ENCODE results near the gene RAPGEF1.

- TF ChIP-seq EZH2 (IDR thresholded peaks at IDR 0.05; ENCODE audit: insufficient read depth, poor library complexity, severe bottlenecking) (no peak), EZH2phosphoT487 (IDR thresholded peaks at IDR 0.05; ENCODE audit: insufficient read depth, low read depth) (no peak)
Measured at GRCh38 chr9:131589993-131590392, 149.9 kb downstream of the RAPGEF1 start.
